Esophagus muscularis mucosa (tissue), 4 donors: Measurements from ENCODE around the gene SLC16A11. TPM values are rescaled to one million over a fixed set of nuclear protein-coding genes. Genes with fewer than 3 reads are reported as not detected.
A peak's percentile ranks its signal among the peaks of the same experiment; 100 is the strongest.

ENCODE experiments used
- DNase-seq: peaks from one replicate; pipeline ENCODE4 v3.0.0-alpha.2; 2017; ENCODE audit errors: extremely low spot score
- H3K27ac ChIP-seq, 4 donors: fragments of 200-600 bp; sonication (generic); replicated peaks in 1 of 4; 1 replicate in 3 of 4; 2 replicates in 1 of 4; pipeline ENCODE4 v1.5.1; 2016 to 2019; ENCODE audit warnings: mild to moderate bottlenecking in 1 of 4
- H3K27me3 ChIP-seq, 4 donors: fragments of 200-600 bp; sonication (generic); one replicate each; pipeline versions ENCODE4 v1.5.1 to v1.6.0; 2016 to 2019
- H3K36me3 ChIP-seq, 4 donors: fragments of 200-600 bp; sonication (generic); one replicate each; pipeline ENCODE4 v1.5.1; 2016 to 2019
- H3K4me1 ChIP-seq, 4 donors: fragments of 200-600 bp; sonication (generic); one replicate each; pipeline ENCODE4 v1.5.1; 2016 to 2019
- H3K4me3 ChIP-seq, 4 donors: fragments of 200-600 bp; sonication (generic); 1 replicate in 2 of 4; 2 replicates in 2 of 4; pipeline ENCODE4 v1.5.1; 2016 to 2019; ENCODE audit warnings: mild to moderate bottlenecking in 4 of 4, moderate library complexity in 1 of 4
- H3K9me3 ChIP-seq, 4 donors: fragments of 200-600 bp; sonication (generic); 1 replicate in 3 of 4; 2 replicates in 1 of 4; pipeline ENCODE4 v1.5.1; 2016 to 2019
- CTCF ChIP-seq, 3 experiments: fragments of 200-600 bp in 2 of 3; fragments of 450-650 bp in 1 of 3; sonication (generic) in 2 of 3; IDR thresholded peaks; one replicate each; pipeline ENCODE4 v1.5.1; 2017 to 2019; ENCODE audit warnings: antibody characterized with exemption in 3 of 3, mild to moderate bottlenecking in 2 of 3, moderate library complexity in 1 of 3
- EP300 ChIP-seq: sonication (generic); formaldehyde crosslinking; IDR thresholded peaks from one replicate; pipeline ENCODE4 v1.6.1; 2017; ENCODE audit warnings: antibody characterized with exemption
- POLR2A ChIP-seq: fragments of 450-650 bp; IDR thresholded peaks from one replicate; pipeline ENCODE4 v1.6.1; 2017; ENCODE audit warnings: antibody characterized with exemption, moderate library complexity, mild to moderate bottlenecking, low read depth
- POLR2AphosphoS5 ChIP-seq, 2 donors: sonication (generic); formaldehyde crosslinking; IDR thresholded peaks; one replicate each; pipeline ENCODE4 v1.6.1; 2017; ENCODE audit warnings: antibody characterized with exemption in 2 of 2
- WGBS: methylation state at CpG from one replicate; pipeline ENCODE4 v1.1.5; 2018; 5-methylcytosine and 5-hydroxymethylcytosine counted together
- intact Hi-C: fragments of 100-400 bp; cut with DNase I; formaldehyde crosslinking; loops from one replicate; pipeline ENCODE4 v1.15.1; 2023
- total RNA-seq, 4 donors: library from RNA; depleted of rRNA; stranded (reverse); fragments of >200 nt; gene quantifications; one replicate each; pipeline versions ENCODE4 v1.1.0 to v1.2.1, GENCODE V29; 2016

Gene SLC16A11
- total RNA-seq, 4 donors from 2014 or later, result 0.17 to 0.99 (median 0.26) TPM; not detected in 1

DNA sequence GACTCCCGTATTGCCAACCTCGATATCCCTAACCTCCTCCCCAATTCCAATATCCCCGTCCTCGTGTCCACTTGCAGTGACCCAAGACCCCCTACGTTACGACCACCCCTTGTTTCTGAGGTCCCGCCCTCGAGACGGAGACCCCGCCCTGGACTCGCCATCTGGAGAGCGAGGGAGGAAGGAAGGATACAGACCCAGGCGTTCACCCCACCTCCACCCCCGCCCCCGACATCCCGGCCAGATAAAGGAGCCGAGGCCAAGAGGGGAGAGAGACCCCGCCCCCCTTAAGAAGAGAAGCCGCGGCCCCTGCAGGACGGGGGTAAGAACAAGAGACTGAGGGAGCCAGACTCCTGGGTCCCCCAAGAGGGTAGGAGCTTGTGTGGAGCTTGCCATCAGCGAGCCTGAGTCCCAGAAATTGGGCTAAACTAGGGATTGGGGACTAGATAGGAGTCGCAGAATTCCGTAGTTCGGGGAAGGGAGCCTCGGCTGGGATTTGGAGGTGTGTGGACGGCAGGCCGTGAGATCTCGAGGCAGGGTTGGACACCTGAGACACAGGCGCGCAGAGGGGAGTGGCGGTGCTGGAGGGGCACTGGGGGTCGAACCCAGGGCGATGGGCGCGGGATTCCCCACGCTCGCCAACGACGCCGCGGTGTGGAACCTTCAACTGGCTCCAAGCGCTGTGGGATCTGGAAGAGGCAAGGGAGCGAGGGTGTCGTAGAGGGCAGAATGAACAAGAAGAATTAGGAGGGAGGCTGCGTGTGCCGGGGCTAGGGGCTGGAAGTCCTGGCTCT is 20.9 kb downstream of the SLC16A11 start, which contains the start of gene BCL6B:
TSS of gene BCL6B (plus strand) at position 270 of the 791 bp plus-strand sequence. CDS start 622 bp downstream, outside the sequence.
- H3K27ac ChIP-seq, result peak within 1 kb of the TSS; percentile 58 to 80 (median 74)
- intact Hi-C loops, result loop anchor here (5.0 kb wide), 1 partner anchor 111 kb away; no protein-coding TSS in a partner anchor
- H3K36me3 ChIP-seq, result peaks cover 0 to 22% (median 0%) of the 10 kb centered on the region in 4 donors
- WGBS, result 9% methylated on average over 31 of the region's 47 CpGs
- peak within 1 kb of the TSS; percentile 34 to 54 (median 42) for H3K4me3 ChIP-seq
- H3K4me1 ChIP-seq, result peaks cover 51 to 67% (median 59%) of the 10 kb centered on the region in 4 donors
- no peak for TF ChIP-seq POLR2A
- no peak for TF ChIP-seq CTCF (IDR thresholded peaks at IDR 0.05)
- TF ChIP-seq EP300, result no peak
- TF ChIP-seq POLR2AphosphoS5 (IDR thresholded peaks at IDR 0.05), result no peak
- peaks cover 0 to 40% (median 17%) of the 10 kb centered on the region in 4 donors for H3K27me3 ChIP-seq
- no peak for DNase-seq
- no peaks in the 10 kb centered on the region for H3K9me3 ChIP-seq

DNA sequence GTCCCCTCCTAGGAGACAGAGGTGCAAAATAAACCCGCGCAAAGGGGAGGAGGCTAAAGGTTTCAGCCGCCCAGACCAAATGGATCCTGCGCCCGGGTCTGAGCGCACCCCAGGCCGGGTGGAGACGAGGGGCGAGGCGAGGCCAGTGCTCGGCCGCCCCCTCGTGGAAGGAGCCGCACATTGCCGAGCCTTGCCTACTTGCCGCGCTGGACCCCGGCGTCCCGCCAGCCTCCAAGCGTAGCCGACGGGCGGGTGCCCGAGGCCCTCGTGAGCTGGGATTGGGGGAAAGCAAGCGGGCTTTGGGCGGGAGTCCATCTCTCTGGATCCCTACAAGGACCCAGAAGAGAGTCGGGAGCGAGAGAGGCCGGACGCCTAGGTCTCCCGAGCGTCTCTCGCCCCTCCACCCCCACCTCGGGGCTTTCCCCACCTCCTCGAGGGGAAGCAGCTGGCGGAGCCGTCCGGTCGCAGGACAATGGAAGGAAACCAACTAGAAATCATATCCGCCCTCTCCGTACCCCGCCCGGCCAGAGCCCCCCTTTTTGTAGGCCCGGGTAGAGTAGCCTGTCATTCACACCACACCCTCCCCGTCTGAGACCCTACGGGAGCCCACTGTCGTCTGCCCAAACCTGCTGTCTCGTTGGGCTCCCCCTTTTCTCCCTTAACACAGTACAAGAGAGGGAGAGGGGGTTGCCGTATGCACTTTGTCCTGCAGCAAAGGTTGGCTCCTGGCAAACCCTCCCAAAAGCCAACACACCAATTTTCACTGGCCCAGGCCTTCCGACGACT is 21.7 kb downstream of the SLC16A11 start:
- Histone ChIP-seq H3K36me3 (peaks cover 0 to 23% (median 3%) of the 10 kb centered on the region in 4 donors), H3K27me3 (peaks cover 0 to 35% (median 17%) of the 10 kb centered on the region in 4 donors), H3K27ac (peak overlapping the region; percentile 58 to 80 (median 74)), H3K9me3 (no peaks in the 10 kb centered on the region), H3K4me3 (peak overlapping the region; percentile 34 to 54 (median 40)), H3K4me1 (peaks cover 54 to 73% (median 66%) of the 10 kb centered on the region in 4 donors)
- TF ChIP-seq POLR2A (no peak), EP300 (no peak), CTCF (IDR thresholded peaks at IDR 0.05) (peak; percentile 92 to 100 (median 93)), POLR2AphosphoS5 (IDR thresholded peaks at IDR 0.05) (peak; percentile 56 to 58)
- intact Hi-C loops, result loop anchor here (5.0 kb wide), 1 partner anchor 110 kb away; no protein-coding TSS in a partner anchor
- peak; percentile 94 for DNase-seq
- whole genome bisulfite sequencing, result 3% methylated on average over 22 of the region's 53 CpGs

DNA sequence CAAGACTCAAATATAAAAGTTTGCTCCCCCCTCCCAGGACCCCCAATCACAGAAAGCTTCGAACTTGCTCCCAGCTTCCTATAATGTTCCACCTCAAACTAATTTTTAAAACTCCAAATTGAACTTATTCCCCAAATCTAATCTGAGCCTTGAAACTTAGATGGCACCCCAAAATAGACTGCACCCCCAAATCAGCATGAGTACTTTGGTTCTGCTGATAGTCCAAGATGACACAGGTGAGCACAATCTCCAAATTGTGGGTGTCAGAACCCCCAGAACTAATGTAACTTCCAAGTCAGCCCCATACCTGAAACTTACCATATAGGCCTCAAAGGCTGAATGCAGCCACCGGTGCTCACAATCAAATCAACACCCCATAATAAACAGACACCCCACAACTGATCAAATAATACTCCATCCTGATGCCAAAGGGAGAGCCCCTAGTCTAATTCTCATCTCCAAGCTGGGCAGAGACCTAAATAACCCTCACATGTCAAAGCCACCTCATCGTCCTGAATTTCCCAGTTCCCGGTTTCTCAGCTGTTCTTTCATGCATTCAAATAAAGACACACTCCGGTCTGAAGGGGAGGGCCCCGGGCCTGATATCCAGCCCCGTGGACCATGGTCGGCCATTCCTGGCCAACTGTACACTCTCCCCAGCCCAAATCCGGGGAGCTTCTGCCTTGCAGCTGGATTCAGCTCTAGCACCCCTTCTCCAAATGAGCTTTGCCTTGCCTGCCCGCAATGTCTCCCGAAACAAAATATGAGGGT is 22.8 kb downstream of the SLC16A11 start:
- H3K27ac ChIP-seq, result peak overlapping the region; percentile 58 to 98 (median 74)
- H3K36me3 ChIP-seq, result peaks cover 0 to 21% (median 13%) of the 10 kb centered on the region in 4 donors
- WGBS, result 76% methylated on average over 11 of the region's 11 CpGs
- no peak for DNase-seq
- TF ChIP-seq POLR2A (no peak), EP300 (no peak), CTCF (IDR thresholded peaks at IDR 0.05) (no peak), POLR2AphosphoS5 (IDR thresholded peaks at IDR 0.05) (no peak)
- intact Hi-C loops, result loop anchor here (5.0 kb wide), 1 partner anchor 109 kb away; no protein-coding TSS in a partner anchor
- H3K27me3 ChIP-seq, result peaks cover 0 to 27% (median 17%) of the 10 kb centered on the region in 4 donors
- H3K9me3 ChIP-seq, result no peaks in the 10 kb centered on the region
- H3K4me3 ChIP-seq, result peak overlapping the region in 2 of 4 donors; percentile 34 to 45
- H3K4me1 ChIP-seq, result peaks cover 53 to 81% (median 71%) of the 10 kb centered on the region in 4 donors
